ENCODE results near the gene LUC7L3. TPM values are rescaled to one million over a fixed set of nuclear protein-coding genes. Genes with fewer than 3 reads are reported as not detected.
A peak's percentile ranks its signal among the peaks of the same experiment; 100 is the strongest.

The LUC7L3 gene
- total RNA-seq, 1 experiment from 2014 or later: 184 TPM

- RAD21 ChIA-PET (ENCODE audit: low non-redundant PET in 1 of 2, low total read pairs in 2 of 2, uncharacterized antibody in 2 of 2, unreplicated experiment in 2 of 2): interaction anchor here in 1 of 2 experiments (1.0 kb wide), 1 partner anchor 138 kb away, joined by 4 read pairs; no protein-coding TSS in a partner anchor
- Histone ChIP-seq H3K4me1 (ENCODE audit: control insufficient read depth in 1 of 2, insufficient read depth in 2 of 2, low read length in 2 of 2) (peaks cover 85 to 95% of the 10 kb centered on the region in 2 experiments), H3K9me3 (ENCODE audit: control insufficient read depth in 1 of 2, insufficient read depth in 1 of 2, low read depth in 1 of 2, low read length in 2 of 2) (no peaks in the 10 kb centered on the region), H3K9me2 (ENCODE audit: insufficient read depth) (no peaks in the 10 kb centered on the region), H3K27ac (ENCODE audit: low read depth, low read length) (peak overlapping the region; percentile 97; the same call in 1 of the 2 replicates), H3K4me3 (replicated peaks in 1 of 2; ENCODE audit: low read depth in 1 of 2, low read length in 2 of 2) (no peak overlapping the region), H4K20me1 (ENCODE audit: insufficient read depth) (no peaks in the 10 kb centered on the region), H3K79me2 (ENCODE audit: insufficient read depth, low read length) (no peaks in the 10 kb centered on the region), H3K36me3 (ENCODE audit: control insufficient read depth in 1 of 2, insufficient read depth in 2 of 2, low read length in 2 of 2) (peaks cover 5 to 20% of the 10 kb centered on the region in 2 experiments; a peak in 3 of 4 replicates), H3K27me3 (ENCODE audit: insufficient read depth, low read length) (no peaks in the 10 kb centered on the region), H3K9ac (ENCODE audit: low read length) (0 out of 2 replicates have a peak overlapping the region, but pooled peaks have one; percentile 4), H3K4me2 (ENCODE audit: low read length) (peak overlapping the region; percentile 79; the same call in 1 of the 2 replicates), H2AFZ (ENCODE audit: low read depth, low read length, poor library complexity, severe bottlenecking) (no peak overlapping the region)
- intact Hi-C loops (cut with micrococcal nuclease): no loop called here
- TF ChIP-seq ZNF274 (IDR thresholded peaks at IDR 0.05; ENCODE audit: low read depth, low read length) (no peak), TCF7L2 (IDR thresholded peaks at IDR 0.05; ENCODE audit: borderline replicate concordance, extremely low read depth, insufficient read depth, insufficient read length) (no peak), RAD21 (IDR thresholded peaks at IDR 0.05; ENCODE audit: low read depth) (no peak), SIN3A (IDR thresholded peaks at IDR 0.05; ENCODE audit: low read depth) (no peak), YY1 (IDR thresholded peaks at IDR 0.05; ENCODE audit: extremely low read depth, insufficient replicate concordance, low read depth, low read length) (no peak), SP1 (IDR thresholded peaks at IDR 0.05; ENCODE audit: low read depth) (no peak), REST (IDR thresholded peaks at IDR 0.05; ENCODE audit: low read depth) (no peak), MAX (IDR thresholded peaks at IDR 0.05) (no peak), POLR2AphosphoS5 (IDR thresholded peaks at IDR 0.05; ENCODE audit: low read depth, low read length) (no peak), CEBPB (IDR thresholded peaks at IDR 0.05; ENCODE audit: low read depth) (no peak), ZFX (IDR thresholded peaks at IDR 0.05) (no peak), CTCF (IDR thresholded peaks at IDR 0.05 in 2 of 3, conservative IDR thresholded peaks at IDR 0.05 in 1 of 3; ENCODE audit: borderline replicate concordance in 1 of 3, insufficient read depth in 1 of 3, low read depth in 2 of 3, low read length in 2 of 3) (no peak), ZBTB33 (IDR thresholded peaks at IDR 0.05; ENCODE audit: extremely low read depth, insufficient replicate concordance, low read length) (no peak), POLR2A (IDR thresholded peaks at IDR 0.05; ENCODE audit: borderline replicate concordance, extremely low read depth, insufficient read depth, insufficient read length) (no peak), FOSL1 (IDR thresholded peaks at IDR 0.05; ENCODE audit: low read depth) (no peak), JUND (IDR thresholded peaks at IDR 0.05) (no peak), SRF (IDR thresholded peaks at IDR 0.05; ENCODE audit: low read depth) (no peak)
- no peak for ATAC-seq
- POLR2A ChIA-PET: no interaction called here
- CTCF ChIA-PET: interaction anchor here (1.8 kb wide), 1 partner anchor 50 kb away, joined by 6 read pairs; no protein-coding TSS in a partner anchor
- no peak for DNase-seq (ENCODE audit: low read depth, low spot score)
- no TSS peak for BruUV-seq (replicated peaks)
Observed at GRCh38 chr17:50688245-50688644, 31.2 kb upstream of the LUC7L3 start.
